GM18511 (cell line): ENCODE data around the gene ELFN2.

Experiments used
- ATAC-seq: cut with Tn5 transposase; IDR thresholded peaks from one replicate; pipeline ENCODE4 v1.9.1; 2021; ENCODE audit warnings: mild to moderate bottlenecking, moderate library complexity; ENCODE audit not compliant: unreplicated experiment

ELFN2 gene

GRCh38 chr22:37391702-37392101 is 35.6 kb downstream of the ELFN2 start:
- ATAC-seq = no peak

- ATAC-seq = no peak
Observed at GRCh38 chr22:37390075-37390474, 37.2 kb downstream of the ELFN2 start.

- ATAC-seq = no peak
Observed at GRCh38 chr22:37388538-37388937, 38.7 kb downstream of the ELFN2 start.

GRCh38 chr22:37387793-37388192 is 39.5 kb downstream of the ELFN2 start:
- no peak for ATAC-seq

GRCh38 chr22:37386441-37386840 is 40.8 kb downstream of the ELFN2 start:
- ATAC-seq = no peak

GRCh38 chr22:37384691-37385090 is 42.6 kb downstream of the ELFN2 start:
- ATAC-seq = no peak

GRCh38 chr22:37383341-37383740 is 43.9 kb downstream of the ELFN2 start:
- ATAC-seq = no peak

GRCh38 chr22:37381489-37381888 is 45.8 kb downstream of the ELFN2 start:
- ATAC-seq = no peak

- no peak for ATAC-seq
Observed at GRCh38 chr22:37379722-37380121, 47.6 kb downstream of the ELFN2 start.

- no peak for ATAC-seq
Observed at GRCh38 chr22:37379085-37379484, 48.2 kb downstream of the ELFN2 start.

- ATAC-seq = no peak
Observed at GRCh38 chr22:37378642-37379058, 48.6 kb downstream of the ELFN2 start.

- no peak for ATAC-seq
Observed at GRCh38 chr22:37377927-37378326, 49.4 kb downstream of the ELFN2 start.

GRCh38 chr22:37377138-37377537 is 50.1 kb downstream of the ELFN2 start:
- no peak for ATAC-seq

- ATAC-seq = no peak
Observed at GRCh38 chr22:37376643-37377042, 50.6 kb downstream of the ELFN2 start.

- ATAC-seq = no peak
Observed at GRCh38 chr22:37375801-37376200, 51.5 kb downstream of the ELFN2 start.

GRCh38 chr22:37374571-37374970 is 52.7 kb downstream of the ELFN2 start:
- ATAC-seq = no peak

- no peak for ATAC-seq
Observed at GRCh38 chr22:37373451-37373850, 53.8 kb downstream of the ELFN2 start.

- ATAC-seq = no peak
Observed at GRCh38 chr22:37371911-37372310, 55.4 kb downstream of the ELFN2 start.

GRCh38 chr22:37371491-37371890 is 55.8 kb downstream of the ELFN2 start:
- ATAC-seq = no peak

- no peak for ATAC-seq
Observed at GRCh38 chr22:37370306-37370979, 56.8 kb downstream of the ELFN2 start.

- ATAC-seq = no peak
Observed at GRCh38 chr22:37369483-37369882, 57.8 kb downstream of the ELFN2 start.

- ATAC-seq = no peak
Observed at GRCh38 chr22:37368058-37368457, 59.2 kb downstream of the ELFN2 start.

GRCh38 chr22:37366601-37367000 is 60.7 kb downstream of the ELFN2 start:
- no peak for ATAC-seq
